WERI-Rb-1 (cell line): ENCODE results near the gene MAN1A2.
A peak's percentile ranks its signal among the peaks of the same experiment; 100 is the strongest.

ENCODE experiments used
- DNase-seq: peaks from one replicate; pipeline ENCODE4 v3.0.0-alpha.2; 2020
- H3K27ac ChIP-seq: fragments of 250-450 bp; sonication (Bioruptor Pico); 2 replicates; pipeline ENCODE4 v1.5.1; 2020; ENCODE audit warnings: mild to moderate bottlenecking, moderate library complexity
- H3K27me3 ChIP-seq: fragments of 250-450 bp; sonication (Bioruptor Pico); 2 replicates; pipeline ENCODE4 v1.5.1; 2021; ENCODE audit warnings: mild to moderate bottlenecking, low read depth, moderate library complexity; ENCODE audit not compliant: insufficient read depth, severe bottlenecking
- H3K36me3 ChIP-seq: fragments of 250-450 bp; sonication (Bioruptor Pico); 2 replicates; pipeline ENCODE4 v1.5.1; 2020; ENCODE audit warnings: mild to moderate bottlenecking, moderate library complexity
- H3K4me3 ChIP-seq: 2 replicates; pipeline ENCODE4 v1.5.1; 2011; ENCODE audit warnings: low read depth, mild to moderate bottlenecking, control low read depth, low read length
- H3K9me3 ChIP-seq: fragments of 250-450 bp; sonication (Bioruptor Pico); 2 replicates; pipeline ENCODE4 v1.5.1; 2021; ENCODE audit warnings: mild to moderate bottlenecking, moderate library complexity; ENCODE audit not compliant: severe bottlenecking
- TF ChIP-seq, protein P1 (sequence below): IDR thresholded peaks from 2 replicates; pipeline ENCODE4 v1.5.1; 2011; ENCODE audit warnings: low read depth, mild to moderate bottlenecking, control low read depth, inconsistent platforms, low read length

MAN1A2 gene

DNA sequence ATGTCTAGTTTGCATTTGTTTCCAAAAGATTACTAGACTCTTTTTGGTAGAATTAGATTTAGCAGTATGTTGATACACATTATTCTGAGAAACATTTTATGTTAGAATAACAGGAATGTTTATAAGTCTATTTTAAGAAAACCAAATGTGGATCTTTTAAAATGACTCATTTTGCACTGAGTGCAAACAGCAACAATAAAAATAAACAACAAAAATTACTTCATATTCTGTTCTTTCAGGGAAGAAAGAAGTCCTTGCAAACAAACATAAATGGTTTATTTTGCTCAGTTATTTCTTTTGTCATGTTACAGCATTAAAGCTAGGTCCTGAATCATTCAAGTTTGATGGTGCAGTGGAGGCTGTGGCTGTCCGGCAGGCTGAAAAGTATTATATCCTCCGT lies 131.8 kb downstream of the MAN1A2 start:
- no peak overlapping the region for H3K27ac ChIP-seq
- H3K36me3 ChIP-seq = peaks cover 8% of the 10 kb centered on the region
- TF ChIP-seq, protein P1, sequence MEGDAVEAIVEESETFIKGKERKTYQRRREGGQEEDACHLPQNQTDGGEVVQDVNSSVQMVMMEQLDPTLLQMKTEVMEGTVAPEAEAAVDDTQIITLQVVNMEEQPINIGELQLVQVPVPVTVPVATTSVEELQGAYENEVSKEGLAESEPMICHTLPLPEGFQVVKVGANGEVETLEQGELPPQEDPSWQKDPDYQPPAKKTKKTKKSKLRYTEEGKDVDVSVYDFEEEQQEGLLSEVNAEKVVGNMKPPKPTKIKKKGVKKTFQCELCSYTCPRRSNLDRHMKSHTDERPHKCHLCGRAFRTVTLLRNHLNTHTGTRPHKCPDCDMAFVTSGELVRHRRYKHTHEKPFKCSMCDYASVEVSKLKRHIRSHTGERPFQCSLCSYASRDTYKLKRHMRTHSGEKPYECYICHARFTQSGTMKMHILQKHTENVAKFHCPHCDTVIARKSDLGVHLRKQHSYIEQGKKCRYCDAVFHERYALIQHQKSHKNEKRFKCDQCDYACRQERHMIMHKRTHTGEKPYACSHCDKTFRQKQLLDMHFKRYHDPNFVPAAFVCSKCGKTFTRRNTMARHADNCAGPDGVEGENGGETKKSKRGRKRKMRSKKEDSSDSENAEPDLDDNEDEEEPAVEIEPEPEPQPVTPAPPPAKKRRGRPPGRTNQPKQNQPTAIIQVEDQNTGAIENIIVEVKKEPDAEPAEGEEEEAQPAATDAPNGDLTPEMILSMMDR = no peak
- no peak overlapping the region for H3K4me3 ChIP-seq
- DNase-seq = no peak
- H3K27me3 ChIP-seq = no peaks in the 10 kb centered on the region
- no peaks in the 10 kb centered on the region for H3K9me3 ChIP-seq

DNA sequence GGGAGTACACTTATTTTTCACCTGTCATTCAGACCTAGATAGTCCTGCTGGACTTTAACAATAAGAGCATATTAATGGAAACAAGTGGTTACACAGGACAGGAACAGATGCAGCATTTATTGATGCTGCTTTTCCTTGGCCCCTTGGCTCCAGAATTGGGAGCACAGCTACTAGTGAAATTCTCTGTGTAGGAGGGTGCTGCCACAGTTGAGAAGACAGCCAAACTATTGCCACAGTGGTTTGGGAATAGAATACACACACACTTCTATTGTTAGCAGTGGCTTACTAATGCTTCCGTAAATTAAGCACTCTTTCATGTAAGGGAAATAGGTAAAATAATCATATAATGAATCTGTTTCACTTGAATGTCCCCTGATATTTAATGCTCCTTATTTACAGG lies 133.3 kb downstream of the MAN1A2 start:
- Histone ChIP-seq H3K27ac (no peak overlapping the region), H3K27me3 (no peaks in the 10 kb centered on the region), H3K9me3 (no peaks in the 10 kb centered on the region), H3K36me3 (peaks cover 8% of the 10 kb centered on the region), H3K4me3 (no peak overlapping the region)
- TF ChIP-seq, protein P1 = no peak
- no peak for DNase-seq

DNA sequence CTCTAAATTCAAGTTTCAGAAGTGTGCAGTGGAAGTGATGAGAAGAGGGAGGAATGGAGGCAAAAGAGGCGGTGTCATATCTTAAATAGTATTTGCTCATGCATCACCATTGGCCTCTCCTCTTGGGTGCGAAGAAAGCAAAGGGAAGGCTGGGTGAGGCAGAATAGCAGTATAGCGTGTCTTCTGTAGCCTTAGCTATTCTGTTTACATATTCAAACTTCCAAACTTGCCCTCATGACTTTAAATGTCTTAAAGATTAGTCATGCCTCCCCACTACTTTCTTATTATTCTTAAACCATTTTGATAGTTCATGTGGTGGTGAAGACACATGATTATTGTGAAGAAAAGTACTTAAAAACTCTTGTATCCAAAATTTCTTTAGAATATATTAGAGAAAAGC lies 134.0 kb downstream of the MAN1A2 start:
- DNase-seq = no peak
- H3K4me3 ChIP-seq = no peak overlapping the region
- H3K27ac ChIP-seq = no peak overlapping the region
- no peaks in the 10 kb centered on the region for H3K9me3 ChIP-seq
- TF ChIP-seq, protein P1 = no peak
- no peaks in the 10 kb centered on the region for H3K27me3 ChIP-seq
- peaks cover 8% of the 10 kb centered on the region for H3K36me3 ChIP-seq

DNA sequence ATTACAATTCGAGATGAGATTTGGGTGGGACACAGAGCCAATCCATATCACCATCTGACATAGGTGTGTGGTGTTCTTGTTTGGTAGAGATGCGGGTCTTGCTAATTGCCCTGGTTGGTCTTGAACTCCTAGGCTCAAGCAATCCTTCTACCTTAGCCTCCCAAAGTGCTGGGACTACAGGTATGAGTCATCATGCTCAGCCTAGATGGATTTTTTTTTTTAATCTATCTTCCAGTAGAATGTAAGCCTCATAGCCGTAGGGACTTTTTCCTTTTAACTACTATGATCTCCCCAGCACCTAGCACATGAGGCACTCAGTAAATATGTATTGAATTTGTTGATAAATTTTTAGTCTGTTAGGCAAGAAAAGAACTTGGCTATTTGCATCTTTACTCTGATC lies 144.0 kb downstream of the MAN1A2 start:
- Histone ChIP-seq H3K27me3 (no peaks in the 10 kb centered on the region), H3K9me3 (no peaks in the 10 kb centered on the region), H3K27ac (no peak overlapping the region), H3K36me3 (no peaks in the 10 kb centered on the region; the same call in 1 of the 2 replicates), H3K4me3 (no peak overlapping the region)
- TF ChIP-seq, protein P1 = no peak
- no peak for DNase-seq

DNA sequence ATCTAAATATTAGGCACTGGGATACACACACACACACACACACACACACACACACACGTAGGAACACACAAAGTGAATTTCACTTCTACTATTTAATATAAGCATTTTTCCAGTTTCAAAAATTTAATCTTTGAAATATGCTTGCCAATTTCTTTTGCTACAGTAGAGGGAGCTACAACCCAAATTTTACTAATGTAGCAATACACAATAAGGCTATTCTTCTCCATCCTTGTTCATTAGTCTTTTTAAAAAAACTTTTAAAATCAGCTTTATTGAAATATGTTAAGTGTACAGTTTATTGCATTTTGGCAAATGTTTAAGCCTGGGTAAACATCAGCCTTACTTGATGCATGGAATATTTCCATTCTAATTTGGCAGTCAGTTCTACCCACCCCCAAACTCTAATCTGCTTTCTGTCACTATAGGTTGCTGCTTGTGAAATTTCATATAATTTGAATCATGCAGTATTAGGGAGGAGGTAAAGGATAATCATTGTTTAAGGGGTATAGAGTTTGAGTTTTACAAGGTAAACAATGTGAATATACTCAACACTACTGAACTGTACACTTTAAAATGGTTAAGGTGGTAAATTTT lies 145.6 kb downstream of the MAN1A2 start:
- no peaks in the 10 kb centered on the region for H3K27me3 ChIP-seq
- no peaks in the 10 kb centered on the region for H3K36me3 ChIP-seq
- no peak for DNase-seq
- H3K27ac ChIP-seq = no peak overlapping the region
- no peak overlapping the region for H3K4me3 ChIP-seq
- no peaks in the 10 kb centered on the region for H3K9me3 ChIP-seq
- TF ChIP-seq, protein P1 = 0 out of 2 replicates have a peak, but pooled peaks have one; percentile 12

DNA sequence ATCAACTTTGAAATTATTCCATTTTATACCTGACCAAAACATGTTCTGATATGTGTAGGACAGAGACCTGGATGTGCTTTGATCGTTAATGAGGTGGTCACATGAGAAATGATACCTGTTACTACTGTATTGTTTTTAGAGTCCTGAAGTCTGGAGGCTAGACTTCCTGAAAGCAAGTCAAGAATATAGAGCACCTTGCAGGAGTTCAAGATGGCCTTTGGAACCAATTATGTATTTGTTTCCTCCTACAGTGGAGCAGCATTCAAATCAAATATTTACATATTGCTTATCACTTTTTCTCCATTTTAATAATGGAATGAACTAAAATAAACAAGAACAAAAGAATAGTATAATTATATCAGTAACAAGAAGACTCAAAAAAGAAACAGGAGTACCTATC lies 155.9 kb downstream of the MAN1A2 start:
- TF ChIP-seq, protein P1 = no peak
- no peaks in the 10 kb centered on the region for H3K27me3 ChIP-seq
- H3K9me3 ChIP-seq = no peaks in the 10 kb centered on the region
- DNase-seq = no peak
- no peaks in the 10 kb centered on the region for H3K36me3 ChIP-seq
- no peak overlapping the region for H3K27ac ChIP-seq
- no peak overlapping the region for H3K4me3 ChIP-seq
